ENCODE data around the gene ZC3H18.

GRCh38 chr16:88662222-88662842 is 92.1 kb downstream of the ZC3H18 start:
- TF ChIP-seq JUNB (IDR thresholded peaks at IDR 0.05; ENCODE audit: unreplicated experiment): no peak
- no peak for TF ChIP-seq CTCF (conservative IDR thresholded peaks at IDR 0.05; ENCODE audit: low read depth in 2 of 2)
- TF ChIP-seq, protein P1, sequence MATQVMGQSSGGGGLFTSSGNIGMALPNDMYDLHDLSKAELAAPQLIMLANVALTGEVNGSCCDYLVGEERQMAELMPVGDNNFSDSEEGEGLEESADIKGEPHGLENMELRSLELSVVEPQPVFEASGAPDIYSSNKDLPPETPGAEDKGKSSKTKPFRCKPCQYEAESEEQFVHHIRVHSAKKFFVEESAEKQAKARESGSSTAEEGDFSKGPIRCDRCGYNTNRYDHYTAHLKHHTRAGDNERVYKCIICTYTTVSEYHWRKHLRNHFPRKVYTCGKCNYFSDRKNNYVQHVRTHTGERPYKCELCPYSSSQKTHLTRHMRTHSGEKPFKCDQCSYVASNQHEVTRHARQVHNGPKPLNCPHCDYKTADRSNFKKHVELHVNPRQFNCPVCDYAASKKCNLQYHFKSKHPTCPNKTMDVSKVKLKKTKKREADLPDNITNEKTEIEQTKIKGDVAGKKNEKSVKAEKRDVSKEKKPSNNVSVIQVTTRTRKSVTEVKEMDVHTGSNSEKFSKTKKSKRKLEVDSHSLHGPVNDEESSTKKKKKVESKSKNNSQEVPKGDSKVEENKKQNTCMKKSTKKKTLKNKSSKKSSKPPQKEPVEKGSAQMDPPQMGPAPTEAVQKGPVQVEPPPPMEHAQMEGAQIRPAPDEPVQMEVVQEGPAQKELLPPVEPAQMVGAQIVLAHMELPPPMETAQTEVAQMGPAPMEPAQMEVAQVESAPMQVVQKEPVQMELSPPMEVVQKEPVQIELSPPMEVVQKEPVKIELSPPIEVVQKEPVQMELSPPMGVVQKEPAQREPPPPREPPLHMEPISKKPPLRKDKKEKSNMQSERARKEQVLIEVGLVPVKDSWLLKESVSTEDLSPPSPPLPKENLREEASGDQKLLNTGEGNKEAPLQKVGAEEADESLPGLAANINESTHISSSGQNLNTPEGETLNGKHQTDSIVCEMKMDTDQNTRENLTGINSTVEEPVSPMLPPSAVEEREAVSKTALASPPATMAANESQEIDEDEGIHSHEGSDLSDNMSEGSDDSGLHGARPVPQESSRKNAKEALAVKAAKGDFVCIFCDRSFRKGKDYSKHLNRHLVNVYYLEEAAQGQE (IDR thresholded peaks at IDR 0.05; ENCODE audit: unreplicated experiment): no peak
